ENCODE measurements around the gene AADACL4. TPM values are rescaled to one million over a fixed set of nuclear protein-coding genes. Genes with fewer than 3 reads are reported as not detected.

Gene AADACL4
- total and polyA plus RNA-seq, 10 of the 15 experiments (the other 5 are each of a cell fraction or from before 2014, with no cell fraction given), result not detected

- BruUV-seq (replicated peaks), result no TSS peak
- no peaks in the 10 kb centered on the region for H3K4me1 ChIP-seq (ENCODE audit: control insufficient read depth, insufficient read depth, low read length)
- FAIRE-seq, result no peak
- peaks cover 0 to 4% of the 10 kb centered on the region in 2 experiments; a peak in 3 of 4 replicates for H3K27me3 ChIP-seq (replicated peaks in 1 of 2; ENCODE audit: control insufficient read depth in 2 of 2, insufficient read depth in 2 of 2, low read length in 1 of 2)
- H3K9me3 ChIP-seq (replicated peaks; ENCODE audit: control insufficient read depth, insufficient read depth, low read length), result no peaks in the 10 kb centered on the region
- H3K4me2 ChIP-seq (ENCODE audit: control insufficient read depth, insufficient read depth), result no peak overlapping the region
- no peaks in the 10 kb centered on the region for H3K36me3 ChIP-seq (ENCODE audit: control insufficient read depth in 2 of 2, insufficient read depth in 2 of 2, low read length in 1 of 2)
- no peak overlapping the region for H2AFZ ChIP-seq (ENCODE audit: control insufficient read depth, low read depth, low read length)
- H3K9ac ChIP-seq (ENCODE audit: control insufficient read depth, insufficient read depth, low read length), result no peak overlapping the region
- RAD21 ChIA-PET (ENCODE audit: unreplicated experiment), result interaction anchor here (0.8 to 2.4 kb wide), 2 partner anchors 25 to 322 kb away, joined by 3 to 17 read pairs; partner anchors contain the start of gene DHRS3
- H4K20me1 ChIP-seq (ENCODE audit: control insufficient read depth, insufficient read depth), result 0 out of 2 replicates have a peak, but pooled peaks cover 4% of the 10 kb centered on the region
- WGBS (ENCODE audit: insufficient coverage, insufficient replicate concordance, low lambda C conversion rate, missing lambda C conversion rate), result 77% methylated on average over 6 of the region's 6 CpGs
- TF ChIP-seq HDAC2 (IDR thresholded peaks at IDR 0.05) (no peak), SUPT20H (IDR thresholded peaks at IDR 0.05; ENCODE audit: borderline replicate concordance, control insufficient read depth, low read depth, low read length) (no peak), HDAC6 (IDR thresholded peaks at IDR 0.05; ENCODE audit: unreplicated experiment) (no peak), IRF4 (IDR thresholded peaks at IDR 0.05; ENCODE audit: low read depth, low read length) (no peak), E4F1 (IDR thresholded peaks at IDR 0.05; ENCODE audit: borderline replicate concordance, partially characterized antibody) (no peak), YBX1 (IDR thresholded peaks at IDR 0.05) (no peak), YY1 (IDR thresholded peaks at IDR 0.05; ENCODE audit: low read depth, low read length) (no peak), ZNF217 (IDR thresholded peaks at IDR 0.05) (no peak), SPI1 (IDR thresholded peaks at IDR 0.05; ENCODE audit: borderline replicate concordance, insufficient read depth, low read depth, low read length) (no peak)
- H3K27ac ChIP-seq (ENCODE audit: control insufficient read depth, insufficient read depth), result no peak overlapping the region
- no peak for DNase-seq (ENCODE audit: low read depth, low spot score)
- SMC1A ChIA-PET (ENCODE audit: uncharacterized antibody, unreplicated experiment), result interaction anchor here (0.9 to 5.5 kb wide), 2 partner anchors 23 to 144 kb away, joined by 3 to 21 read pairs; partner anchors contain the start of gene DHRS3
- in situ Hi-C loops (cut with MboI) (no loop called here), intact Hi-C loops (cut with micrococcal nuclease; ENCODE audit: unreplicated experiment) (no loop called here)
- H3K4me3 ChIP-seq, result no peak overlapping the region
- CTCF ChIA-PET, result interaction anchor here (0.8 to 1.0 kb wide), 2 partner anchors 25 to 279 kb away, joined by 3 to 4 read pairs; no protein-coding TSS in a partner anchor
- H3K79me2 ChIP-seq (ENCODE audit: control insufficient read depth, insufficient read depth, low read length), result no peaks in the 10 kb centered on the region
- POLR2A ChIA-PET, result interaction anchor here (1.1 kb wide), 1 partner anchor 23 kb away, joined by 3 read pairs; the partner anchor contains the start of gene DHRS3
- ATAC-seq, result no peak
Observed at GRCh38 chr1:12594490-12594889, 49.4 kb upstream of the AADACL4 start.

Data from GM12878 (cell line).